ENCODE measurements around the gene POLA2.

The POLA2 gene

GRCh38 chr11:65288706-65289536 is 27.2 kb downstream of the POLA2 start:
- TF ChIP-seq, protein P1, sequence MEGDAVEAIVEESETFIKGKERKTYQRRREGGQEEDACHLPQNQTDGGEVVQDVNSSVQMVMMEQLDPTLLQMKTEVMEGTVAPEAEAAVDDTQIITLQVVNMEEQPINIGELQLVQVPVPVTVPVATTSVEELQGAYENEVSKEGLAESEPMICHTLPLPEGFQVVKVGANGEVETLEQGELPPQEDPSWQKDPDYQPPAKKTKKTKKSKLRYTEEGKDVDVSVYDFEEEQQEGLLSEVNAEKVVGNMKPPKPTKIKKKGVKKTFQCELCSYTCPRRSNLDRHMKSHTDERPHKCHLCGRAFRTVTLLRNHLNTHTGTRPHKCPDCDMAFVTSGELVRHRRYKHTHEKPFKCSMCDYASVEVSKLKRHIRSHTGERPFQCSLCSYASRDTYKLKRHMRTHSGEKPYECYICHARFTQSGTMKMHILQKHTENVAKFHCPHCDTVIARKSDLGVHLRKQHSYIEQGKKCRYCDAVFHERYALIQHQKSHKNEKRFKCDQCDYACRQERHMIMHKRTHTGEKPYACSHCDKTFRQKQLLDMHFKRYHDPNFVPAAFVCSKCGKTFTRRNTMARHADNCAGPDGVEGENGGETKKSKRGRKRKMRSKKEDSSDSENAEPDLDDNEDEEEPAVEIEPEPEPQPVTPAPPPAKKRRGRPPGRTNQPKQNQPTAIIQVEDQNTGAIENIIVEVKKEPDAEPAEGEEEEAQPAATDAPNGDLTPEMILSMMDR (IDR thresholded peaks at IDR 0.05) = no peak
- Mint-ChIP-seq H3K36me3 (ENCODE audit: low read depth) (peaks cover 58% of the 10 kb centered on the region), H3K4me3 (no peak overlapping the region), H3K9me3 (no peaks in the 10 kb centered on the region), H3K4me1 (no peaks in the 10 kb centered on the region), H3K27ac (no peak overlapping the region), H3K27me3 (ENCODE audit: low read depth, poor library complexity) (peaks cover 2% of the 10 kb centered on the region)
- DNase-seq = no peak

GRCh38 chr11:65290448-65291165 is 28.8 kb downstream of the POLA2 start:
- Mint-ChIP-seq H3K9me3 (no peaks in the 10 kb centered on the region), H3K27me3 (ENCODE audit: low read depth, poor library complexity) (peaks cover 2% of the 10 kb centered on the region), H3K36me3 (ENCODE audit: low read depth) (peaks cover 66% of the 10 kb centered on the region), H3K27ac (no peak overlapping the region), H3K4me1 (no peaks in the 10 kb centered on the region), H3K4me3 (no peak overlapping the region)
- DNase-seq = no peak
- TF ChIP-seq, protein P1 (IDR thresholded peaks at IDR 0.05) = no peak

GRCh38 chr11:65291613-65292012 is 29.9 kb downstream of the POLA2 start:
- Mint-ChIP-seq H3K4me1 (no peaks in the 10 kb centered on the region), H3K36me3 (ENCODE audit: low read depth) (peaks cover 70% of the 10 kb centered on the region), H3K27ac (peak overlapping the region; percentile 52), H3K27me3 (ENCODE audit: low read depth, poor library complexity) (peaks cover 2% of the 10 kb centered on the region), H3K4me3 (no peak overlapping the region), H3K9me3 (no peaks in the 10 kb centered on the region)
- TF ChIP-seq, protein P1 (IDR thresholded peaks at IDR 0.05) = no peak
- no peak for DNase-seq

GRCh38 chr11:65292890-65293289 is 31.1 kb downstream of the POLA2 start:
- Mint-ChIP-seq H3K4me1 (no peaks in the 10 kb centered on the region), H3K27ac (no peak overlapping the region), H3K9me3 (no peaks in the 10 kb centered on the region), H3K4me3 (no peak overlapping the region), H3K36me3 (ENCODE audit: low read depth) (peaks cover 61% of the 10 kb centered on the region), H3K27me3 (ENCODE audit: low read depth, poor library complexity) (peaks cover 2% of the 10 kb centered on the region)
- TF ChIP-seq, protein P1 (IDR thresholded peaks at IDR 0.05) = no peak
- DNase-seq = no peak

GRCh38 chr11:65293909-65294381 is 32.2 kb downstream of the POLA2 start:
- no peak for DNase-seq
- Mint-ChIP-seq H3K27ac (peak overlapping the region; percentile 25), H3K4me1 (peaks cover 6% of the 10 kb centered on the region), H3K9me3 (no peaks in the 10 kb centered on the region), H3K27me3 (ENCODE audit: low read depth, poor library complexity) (peaks cover 2% of the 10 kb centered on the region), H3K36me3 (ENCODE audit: low read depth) (peaks cover 61% of the 10 kb centered on the region), H3K4me3 (no peak overlapping the region)
- TF ChIP-seq, protein P1 (IDR thresholded peaks at IDR 0.05) = no peak
